Nephron progenitor cell (in vitro differentiated cells): Measurements from ENCODE around the gene ZNF805.

Source experiments
- DNase-seq: peaks from one replicate; pipeline ENCODE4 v3.0.0; 2021
- H3K27ac Mint-ChIP-seq: 2 replicates; pipeline ENCODE4 v1.8.0; 2021; ENCODE audit warnings: mild to moderate bottlenecking, moderate library complexity, mixed read lengths
- H3K27me3 Mint-ChIP-seq: 2 replicates; pipeline ENCODE4 v1.8.0; 2021; ENCODE audit warnings: mild to moderate bottlenecking, low read depth, mixed read lengths; ENCODE audit not compliant: poor library complexity
- H3K36me3 Mint-ChIP-seq: 2 replicates; pipeline ENCODE4 v1.8.0; 2021; ENCODE audit warnings: low read depth, mixed read lengths
- H3K4me1 Mint-ChIP-seq: 2 replicates; pipeline ENCODE4 v1.8.0; 2021; ENCODE audit warnings: mixed read lengths
- H3K4me3 Mint-ChIP-seq: 2 replicates; pipeline ENCODE4 v1.8.0; 2021; ENCODE audit warnings: mild to moderate bottlenecking, moderate library complexity, mixed read lengths
- H3K9me3 Mint-ChIP-seq: 2 replicates; pipeline ENCODE4 v1.8.0; 2021; ENCODE audit warnings: mild to moderate bottlenecking, moderate library complexity, mixed read lengths
- CTCF ChIP-seq: fragments of 200-600 bp; sonication (generic); IDR thresholded peaks from 2 replicates; pipeline ENCODE4 v1.5.0; 2021; ENCODE audit warnings: antibody characterized with exemption

The ZNF805 gene

DNA sequence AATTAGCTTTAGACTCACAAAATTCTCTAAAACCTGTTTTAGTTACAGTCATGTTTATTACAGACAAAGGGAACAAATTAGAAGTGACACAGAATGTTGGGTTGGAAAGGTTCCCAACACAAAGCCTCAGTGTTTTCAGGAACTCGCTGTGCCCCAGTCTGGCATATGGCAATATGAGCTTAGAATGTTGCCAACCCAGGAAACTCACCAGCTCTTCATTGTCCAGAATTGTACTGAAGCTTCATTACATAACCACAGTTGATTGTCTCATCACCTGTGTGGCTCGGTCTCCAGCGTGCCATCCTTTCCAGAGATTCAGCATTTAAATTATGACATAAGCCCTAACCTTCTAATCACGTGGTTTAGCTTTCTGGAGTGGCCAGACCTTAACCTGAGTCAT is 30.1 kb upstream of the ZNF805 start:
- H3K36me3 Mint-ChIP-seq = peaks cover 75% of the 10 kb centered on the region
- no peak overlapping the region for H3K27ac Mint-ChIP-seq
- TF ChIP-seq CTCF = no peak
- H3K9me3 Mint-ChIP-seq = no peaks in the 10 kb centered on the region
- DNase-seq = no peak
- H3K27me3 Mint-ChIP-seq = no peaks in the 10 kb centered on the region
- no peaks in the 10 kb centered on the region for H3K4me1 Mint-ChIP-seq
- H3K4me3 Mint-ChIP-seq = no peak overlapping the region

GRCh38 chr19:57212109-57212508 is 28.3 kb upstream of the ZNF805 start:
- H3K4me1 Mint-ChIP-seq = no peaks in the 10 kb centered on the region
- H3K27ac Mint-ChIP-seq = no peak overlapping the region
- TF ChIP-seq CTCF = no peak
- no peaks in the 10 kb centered on the region for H3K27me3 Mint-ChIP-seq
- no peaks in the 10 kb centered on the region for H3K9me3 Mint-ChIP-seq
- H3K4me3 Mint-ChIP-seq = no peak overlapping the region
- DNase-seq = no peak
- H3K36me3 Mint-ChIP-seq = peaks cover 81% of the 10 kb centered on the region

DNA sequence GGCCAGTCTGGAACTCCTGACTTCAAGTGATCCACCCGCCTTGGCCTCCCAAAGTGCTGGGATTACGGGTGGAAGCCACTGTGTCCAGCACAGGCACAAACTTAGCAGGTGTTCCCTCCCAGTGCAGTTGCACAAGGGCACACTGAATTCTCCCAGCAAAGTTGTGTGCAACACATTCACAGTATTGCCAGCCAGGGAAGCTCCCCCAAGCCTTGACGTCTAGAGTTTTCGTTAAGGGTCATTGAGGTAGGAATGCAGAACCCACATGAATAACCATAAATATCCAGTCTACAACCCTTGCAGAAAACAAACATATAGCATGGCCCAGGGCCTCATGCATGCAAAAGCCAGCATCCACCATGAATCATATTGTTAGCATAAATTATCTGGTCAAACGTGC is 12.9 kb upstream of the ZNF805 start:
- Mint-ChIP-seq H3K9me3 (no peaks in the 10 kb centered on the region), H3K36me3 (no peaks in the 10 kb centered on the region), H3K4me3 (no peak overlapping the region), H3K4me1 (no peaks in the 10 kb centered on the region), H3K27ac (no peak overlapping the region), H3K27me3 (peaks cover 32% of the 10 kb centered on the region)
- DNase-seq = no peak
- no peak for TF ChIP-seq CTCF

- no peaks in the 10 kb centered on the region for H3K9me3 Mint-ChIP-seq
- H3K27me3 Mint-ChIP-seq = peaks cover 42% of the 10 kb centered on the region
- no peak for TF ChIP-seq CTCF
- H3K27ac Mint-ChIP-seq = no peak overlapping the region
- H3K36me3 Mint-ChIP-seq = no peaks in the 10 kb centered on the region
- H3K4me3 Mint-ChIP-seq = no peak overlapping the region
- no peaks in the 10 kb centered on the region for H3K4me1 Mint-ChIP-seq
- no peak for DNase-seq
Measured at GRCh38 chr19:57231686-57232085, 8.7 kb upstream of the ZNF805 start.

GRCh38 chr19:57233207-57233606 is 7.2 kb upstream of the ZNF805 start:
- no peak overlapping the region for H3K27ac Mint-ChIP-seq
- H3K27me3 Mint-ChIP-seq = peaks cover 47% of the 10 kb centered on the region
- H3K4me1 Mint-ChIP-seq = no peaks in the 10 kb centered on the region
- no peaks in the 10 kb centered on the region for H3K36me3 Mint-ChIP-seq
- no peaks in the 10 kb centered on the region for H3K9me3 Mint-ChIP-seq
- H3K4me3 Mint-ChIP-seq = no peak overlapping the region
- DNase-seq = no peak
- TF ChIP-seq CTCF = no peak

DNA sequence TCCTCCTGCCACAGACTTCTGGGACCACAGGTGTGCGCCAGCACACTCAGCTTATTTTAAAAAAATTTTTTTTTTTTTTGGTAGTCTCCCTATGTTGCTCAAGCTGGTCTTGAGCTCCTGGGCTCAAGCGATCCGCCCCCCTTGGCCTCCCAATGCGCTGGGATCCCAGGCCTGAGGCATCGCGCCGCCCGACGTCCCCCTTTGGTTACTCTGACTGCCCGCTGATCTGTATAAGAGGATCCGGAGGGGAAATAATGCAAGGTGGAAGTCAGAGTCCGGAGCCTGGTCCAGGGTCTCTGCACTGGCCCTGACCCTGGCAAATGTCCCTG is 486 bp upstream of the ZNF805 start:
- H3K27ac Mint-ChIP-seq = peak overlapping the region; percentile 98
- DNase-seq = no peak
- H3K36me3 Mint-ChIP-seq = peaks cover 13% of the 10 kb centered on the region
- peaks cover 16% of the 10 kb centered on the region for H3K4me1 Mint-ChIP-seq
- peaks cover 3% of the 10 kb centered on the region for H3K9me3 Mint-ChIP-seq
- H3K4me3 Mint-ChIP-seq = peak overlapping the region; percentile 93
- H3K27me3 Mint-ChIP-seq = peaks cover 19% of the 10 kb centered on the region
- no peak for TF ChIP-seq CTCF
